ENCODE measurements around the gene RFX8. TPM values are rescaled to one million over a fixed set of nuclear protein-coding genes. Genes with fewer than 3 reads are reported as not detected.

RFX8 gene
- total and polyA plus RNA-seq, 2 of the 8 experiments (the other 6 are each of a cell fraction or from before 2014, with no cell fraction given) = 0.60 to 0.97 TPM

DNA sequence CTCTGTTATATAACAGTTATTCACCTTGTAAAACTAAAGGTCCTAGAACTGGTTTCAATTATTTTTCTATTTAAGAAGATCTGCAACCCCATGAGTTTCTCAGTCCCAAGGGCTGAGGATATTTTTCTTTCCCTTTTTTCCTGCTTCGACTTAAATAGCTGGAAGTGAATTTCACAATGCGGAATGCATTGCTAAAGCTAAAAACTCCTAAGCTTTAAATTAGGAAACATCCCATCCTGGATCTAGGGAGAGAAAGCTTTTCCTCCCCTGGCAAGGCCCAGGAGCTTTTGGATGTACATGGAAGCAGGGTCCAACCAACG lies 1.4 kb downstream of the RFX8 start (continued):
- no peak for TF ChIP-seq SUZ12 (IDR thresholded peaks at IDR 0.05; ENCODE audit: low read length)
- no peak for TF ChIP-seq ZNF274 (IDR thresholded peaks at IDR 0.05; ENCODE audit: borderline replicate concordance, extremely low read depth, low read length)
- TF ChIP-seq SP2 (IDR thresholded peaks at IDR 0.05; ENCODE audit: low read length) = no peak
- no peak for TF ChIP-seq SIRT6 (IDR thresholded peaks at IDR 0.05; ENCODE audit: low read length)

Data from H1 (cell line).